Neuron (in vitro differentiated cells): ENCODE measurements around the gene ARPC2.

ENCODE experiments used
- H2AFZ ChIP-seq: one replicate; pipeline ENCODE4 v1.6.1; 2013; ENCODE audit warnings: low read depth, mild to moderate bottlenecking, inconsistent platforms, low read length, moderate library complexity
- H3K27me3 ChIP-seq: one replicate; pipeline ENCODE4 v1.6.1; 2013; ENCODE audit warnings: low read length; ENCODE audit not compliant: insufficient read depth
- H3K36me3 ChIP-seq: one replicate; pipeline ENCODE4 v1.6.1; 2013; ENCODE audit warnings: low read length; ENCODE audit not compliant: insufficient read depth
- H3K4me1 ChIP-seq: one replicate; pipeline ENCODE4 v1.6.1; 2013; ENCODE audit warnings: low read length; ENCODE audit not compliant: insufficient read depth
- H3K4me3 ChIP-seq: 2 replicates; pipeline ENCODE4 v1.5.1; 2013; ENCODE audit warnings: mild to moderate bottlenecking, low read length, moderate library complexity
- H3K9me3 ChIP-seq: one replicate; pipeline ENCODE4 v1.6.1; 2013; ENCODE audit warnings: low read length

The ARPC2 gene

DNA sequence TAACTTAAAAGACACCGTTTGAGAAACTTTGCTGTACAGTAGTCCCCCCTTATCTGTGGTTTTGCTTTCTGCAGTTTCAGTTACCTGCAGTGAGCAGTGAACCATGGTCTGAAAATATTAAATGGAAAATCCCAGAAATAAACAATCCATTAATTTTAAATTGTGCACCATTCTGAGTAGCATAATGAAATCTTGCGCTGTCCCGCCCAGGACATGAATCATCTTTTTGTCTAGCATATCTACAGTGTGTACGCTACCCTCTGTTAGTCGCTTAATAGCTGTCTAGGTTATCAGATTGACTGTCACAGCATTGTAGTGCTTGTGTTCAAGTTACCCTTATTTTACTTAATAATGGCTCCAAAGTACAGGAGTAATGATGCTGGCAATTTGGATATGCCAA, 6.1 kb downstream of the ARPC2 start:
- Histone ChIP-seq H3K4me3 (no peak overlapping the region), H3K9me3 (no peaks in the 10 kb centered on the region), H3K27me3 (no peaks in the 10 kb centered on the region), H3K36me3 (peaks cover 45% of the 10 kb centered on the region), H2AFZ (no peak overlapping the region), H3K4me1 (peaks cover 19% of the 10 kb centered on the region)

GRCh38 chr2:218224186-218224585, 7.2 kb downstream of the ARPC2 start:
- Histone ChIP-seq H3K4me1 (peaks cover 8% of the 10 kb centered on the region), H3K9me3 (no peaks in the 10 kb centered on the region), H2AFZ (no peak overlapping the region), H3K4me3 (no peak overlapping the region), H3K36me3 (peaks cover 55% of the 10 kb centered on the region), H3K27me3 (no peaks in the 10 kb centered on the region)

DNA sequence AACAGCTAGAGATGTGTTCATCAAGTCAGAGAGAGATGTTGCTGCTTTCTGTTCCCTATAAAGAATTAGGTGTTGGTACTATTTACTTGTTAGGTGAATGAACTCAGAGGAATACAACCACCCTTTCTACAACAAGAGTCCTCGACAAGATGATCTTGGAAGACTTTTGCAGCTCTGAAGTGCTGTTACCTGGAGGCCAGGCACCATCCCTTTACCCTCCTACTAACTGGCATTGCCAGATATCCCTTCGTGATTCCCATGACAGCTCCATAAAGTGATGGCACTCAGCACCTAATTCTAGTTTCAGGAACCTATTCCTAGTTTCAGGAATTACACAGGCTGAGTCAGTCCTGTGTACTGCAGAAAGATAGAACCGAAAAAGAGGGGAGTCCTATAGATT, 9.9 kb downstream of the ARPC2 start:
- peaks cover 70% of the 10 kb centered on the region for H3K36me3 ChIP-seq

DNA sequence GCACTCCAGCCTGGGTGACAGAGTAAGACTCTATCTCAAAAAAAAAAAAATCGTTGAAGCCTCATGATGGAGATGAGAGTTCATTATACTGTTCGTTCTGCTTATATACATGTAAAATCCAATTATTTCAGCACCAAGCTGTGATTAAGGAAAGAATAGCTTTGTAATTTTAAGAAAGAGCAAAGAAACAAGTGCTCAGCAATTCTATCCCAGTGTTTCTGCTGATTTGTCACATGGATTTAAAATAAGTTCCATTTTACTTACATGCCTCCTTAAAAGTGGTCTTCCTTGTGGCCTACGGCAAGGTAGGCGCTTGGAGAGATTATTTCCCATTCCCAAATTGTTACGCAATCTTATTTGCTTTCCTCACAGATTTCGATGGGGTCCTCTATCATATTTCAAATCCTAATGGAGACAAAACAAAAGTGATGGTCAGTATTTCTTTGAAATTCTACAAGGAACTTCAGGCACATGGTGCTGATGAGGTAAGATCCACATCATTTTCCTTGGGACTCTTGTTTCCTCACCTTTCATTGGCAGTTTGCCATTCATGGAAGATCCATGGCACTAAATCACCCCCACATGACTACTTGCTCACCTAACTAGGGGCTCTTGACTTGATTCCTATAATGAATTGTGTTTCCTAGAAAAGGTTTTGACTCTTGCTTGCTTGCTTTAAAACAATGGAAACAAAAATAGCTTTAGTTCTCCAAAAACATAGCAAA, 11.5 kb downstream of the ARPC2 start:
- peaks cover 76% of the 10 kb centered on the region for H3K36me3 ChIP-seq
- no peak overlapping the region for H2AFZ ChIP-seq
- no peaks in the 10 kb centered on the region for H3K9me3 ChIP-seq
- H3K4me3 ChIP-seq: no peak overlapping the region
- H3K27me3 ChIP-seq: no peaks in the 10 kb centered on the region
- H3K4me1 ChIP-seq: no peaks in the 10 kb centered on the region

More for the DNA sequence above, 9.9 kb downstream of the ARPC2 start:
- Histone ChIP-seq H3K27me3 (no peaks in the 10 kb centered on the region), H3K4me1 (no peaks in the 10 kb centered on the region), H3K9me3 (no peaks in the 10 kb centered on the region), H3K4me3 (no peak overlapping the region), H2AFZ (no peak overlapping the region)

DNA sequence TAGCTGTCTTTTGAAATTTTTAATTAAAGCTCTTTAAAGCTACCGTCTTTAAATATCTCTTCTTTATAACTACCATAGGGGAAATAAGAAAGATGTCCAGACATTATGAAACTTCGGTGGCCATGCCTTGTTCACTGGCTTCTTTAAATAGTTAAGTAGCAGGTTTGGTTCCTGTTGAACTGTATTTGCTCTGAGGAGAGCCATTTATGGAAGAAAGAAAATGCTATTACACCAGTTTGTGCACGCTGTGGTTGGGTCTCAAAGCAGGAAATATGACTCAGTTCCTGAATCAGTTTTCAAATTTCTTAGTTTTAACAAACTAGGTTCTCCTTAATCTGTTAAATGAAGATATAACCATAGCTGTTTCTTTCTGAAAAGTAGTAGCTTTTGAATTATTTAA, 12.2 kb downstream of the ARPC2 start:
- no peak overlapping the region for H2AFZ ChIP-seq
- no peaks in the 10 kb centered on the region for H3K4me1 ChIP-seq
- H3K27me3 ChIP-seq: no peaks in the 10 kb centered on the region
- H3K36me3 ChIP-seq: peaks cover 80% of the 10 kb centered on the region
- no peak overlapping the region for H3K4me3 ChIP-seq
- H3K9me3 ChIP-seq: no peaks in the 10 kb centered on the region

GRCh38 chr2:218229851-218230250, 12.9 kb downstream of the ARPC2 start:
- H3K9me3 ChIP-seq: no peaks in the 10 kb centered on the region
- no peak overlapping the region for H2AFZ ChIP-seq
- no peak overlapping the region for H3K4me3 ChIP-seq
- H3K4me1 ChIP-seq: no peaks in the 10 kb centered on the region
- peaks cover 80% of the 10 kb centered on the region for H3K36me3 ChIP-seq
- H3K27me3 ChIP-seq: no peaks in the 10 kb centered on the region

DNA sequence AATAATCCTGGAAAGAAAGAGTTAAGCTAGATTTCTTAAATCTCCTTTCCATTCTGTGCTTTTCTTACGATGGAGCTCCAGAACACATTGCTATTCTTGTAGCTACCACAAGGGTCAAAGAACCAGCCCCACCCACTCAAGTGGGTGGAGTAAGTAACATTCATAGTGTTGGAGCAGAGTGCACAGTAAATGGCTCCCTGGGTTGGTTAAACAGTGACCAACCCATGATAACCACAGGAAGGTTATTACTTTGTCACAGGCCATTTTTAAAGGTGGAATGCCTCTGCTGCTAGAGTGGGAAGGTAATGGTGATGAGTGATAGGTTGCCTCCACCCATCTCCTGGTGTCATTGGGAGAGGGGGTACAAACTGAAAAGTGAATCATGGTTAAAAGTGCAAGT, 13.9 kb downstream of the ARPC2 start:
- H3K4me1 ChIP-seq: no peaks in the 10 kb centered on the region
- H3K27me3 ChIP-seq: no peaks in the 10 kb centered on the region
- peaks cover 81% of the 10 kb centered on the region for H3K36me3 ChIP-seq
- no peak overlapping the region for H3K4me3 ChIP-seq
- H2AFZ ChIP-seq: no peak overlapping the region
- no peaks in the 10 kb centered on the region for H3K9me3 ChIP-seq

- H3K36me3 ChIP-seq: peaks cover 84% of the 10 kb centered on the region
- H3K4me3 ChIP-seq: no peak overlapping the region
- no peaks in the 10 kb centered on the region for H3K4me1 ChIP-seq
- no peaks in the 10 kb centered on the region for H3K9me3 ChIP-seq
- no peak overlapping the region for H2AFZ ChIP-seq
- H3K27me3 ChIP-seq: no peaks in the 10 kb centered on the region
Observed at GRCh38 chr2:218233543-218233942, 16.6 kb downstream of the ARPC2 start.

DNA sequence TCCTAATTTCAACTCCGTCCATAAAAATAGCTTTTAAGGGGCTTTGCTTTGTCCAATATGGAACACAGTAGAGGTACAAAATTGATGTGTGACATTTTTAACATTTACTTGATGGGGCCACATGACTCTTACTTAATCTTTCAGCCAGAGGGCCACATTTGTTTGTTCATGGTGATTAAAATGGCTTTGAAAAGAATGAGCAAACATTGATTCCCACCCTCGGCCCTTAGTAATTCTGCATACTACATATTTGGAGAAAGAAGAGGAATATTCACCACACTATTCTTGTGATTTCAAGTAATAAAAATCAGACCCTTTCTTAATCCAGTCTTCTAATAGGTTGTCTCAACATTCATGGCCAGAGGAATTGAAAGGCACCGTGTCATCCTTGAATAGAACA, 17.5 kb downstream of the ARPC2 start:
- no peak overlapping the region for H3K4me3 ChIP-seq
- no peak overlapping the region for H2AFZ ChIP-seq
- H3K4me1 ChIP-seq: no peaks in the 10 kb centered on the region
- peaks cover 84% of the 10 kb centered on the region for H3K36me3 ChIP-seq
- H3K27me3 ChIP-seq: no peaks in the 10 kb centered on the region
- H3K9me3 ChIP-seq: no peaks in the 10 kb centered on the region

DNA sequence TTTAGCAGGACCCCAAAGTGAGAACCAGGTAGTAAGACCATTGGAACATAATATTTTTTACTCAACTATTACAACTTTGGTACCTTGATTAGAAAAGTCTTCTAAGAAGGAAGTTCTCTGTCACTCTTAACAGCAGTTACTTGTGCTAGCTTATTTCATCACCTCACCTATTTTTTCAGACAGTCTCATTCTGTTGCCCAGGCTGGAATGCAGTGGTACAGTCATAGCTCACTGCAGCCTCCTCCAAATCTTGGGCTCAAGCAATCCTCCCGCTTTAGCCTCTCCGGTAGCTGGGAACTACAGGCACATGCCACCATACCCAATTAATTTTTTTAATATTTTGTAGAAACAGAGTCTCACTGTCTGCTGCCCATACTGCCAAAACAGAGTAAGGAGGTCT, 18.0 kb downstream of the ARPC2 start:
- Histone ChIP-seq H3K4me3 (no peak overlapping the region), H3K36me3 (peaks cover 82% of the 10 kb centered on the region), H2AFZ (no peak overlapping the region), H3K4me1 (no peaks in the 10 kb centered on the region), H3K9me3 (no peaks in the 10 kb centered on the region), H3K27me3 (no peaks in the 10 kb centered on the region)

DNA sequence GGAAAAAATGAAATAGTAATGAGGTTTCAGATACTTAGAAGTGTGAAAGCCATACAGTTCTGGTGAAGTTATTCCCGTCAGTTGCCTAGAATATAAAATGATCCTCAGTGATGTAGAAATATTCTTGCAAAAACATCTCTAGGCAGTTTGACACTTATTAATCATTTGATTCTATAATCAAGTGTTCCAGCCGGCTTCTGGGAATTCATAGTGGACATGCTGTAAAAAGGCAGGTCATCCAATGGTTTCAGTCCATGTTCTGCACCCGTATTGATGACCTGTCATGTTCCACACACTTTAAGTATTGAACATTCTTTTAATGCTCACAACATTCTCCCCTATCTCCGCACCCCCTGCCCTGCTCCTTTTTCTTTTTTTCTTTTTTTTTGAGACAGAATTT, 19.8 kb downstream of the ARPC2 start:
- no peaks in the 10 kb centered on the region for H3K9me3 ChIP-seq
- H3K36me3 ChIP-seq: peaks cover 80% of the 10 kb centered on the region
- no peak overlapping the region for H2AFZ ChIP-seq

DNA sequence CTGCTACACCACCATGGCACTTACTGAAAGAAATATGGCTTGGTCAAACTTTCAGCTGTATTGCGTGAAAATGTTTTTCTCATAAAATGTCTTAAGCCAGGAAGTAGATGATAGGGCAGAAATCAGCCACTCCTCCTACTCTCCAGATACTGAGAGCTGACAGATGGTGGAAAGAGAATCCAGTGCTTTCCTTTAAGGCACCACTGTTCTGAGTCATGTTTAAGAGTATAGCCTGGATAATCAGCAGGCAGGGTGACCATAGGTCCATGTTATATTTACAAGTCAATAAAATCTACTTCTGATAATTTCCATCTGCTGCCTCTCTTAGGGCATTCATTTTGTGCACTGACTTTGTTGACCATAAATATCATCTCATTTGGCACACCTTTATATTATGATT, 21.9 kb downstream of the ARPC2 start:
- Histone ChIP-seq H3K36me3 (peaks cover 85% of the 10 kb centered on the region), H3K4me1 (no peaks in the 10 kb centered on the region), H2AFZ (no peak overlapping the region), H3K9me3 (no peaks in the 10 kb centered on the region), H3K27me3 (no peaks in the 10 kb centered on the region), H3K4me3 (no peak overlapping the region)

More for the DNA sequence above, 19.8 kb downstream of the ARPC2 start:
- Histone ChIP-seq H3K27me3 (no peaks in the 10 kb centered on the region), H3K4me1 (no peaks in the 10 kb centered on the region), H3K4me3 (no peak overlapping the region)

GRCh38 chr2:218244204-218244603, 27.2 kb downstream of the ARPC2 start:
- H3K36me3 ChIP-seq: peaks cover 82% of the 10 kb centered on the region
- no peak overlapping the region for H2AFZ ChIP-seq
- no peak overlapping the region for H3K4me3 ChIP-seq
- no peaks in the 10 kb centered on the region for H3K27me3 ChIP-seq
- H3K4me1 ChIP-seq: no peaks in the 10 kb centered on the region
- H3K9me3 ChIP-seq: no peaks in the 10 kb centered on the region

GRCh38 chr2:218244665-218245064, 27.7 kb downstream of the ARPC2 start:
- Histone ChIP-seq H2AFZ (no peak overlapping the region), H3K9me3 (no peaks in the 10 kb centered on the region), H3K36me3 (peaks cover 83% of the 10 kb centered on the region), H3K4me1 (no peaks in the 10 kb centered on the region), H3K27me3 (no peaks in the 10 kb centered on the region), H3K4me3 (no peak overlapping the region)
